ENCODE results near the gene TP53TG5. TPM values are rescaled to one million over a fixed set of nuclear protein-coding genes. Genes with fewer than 3 reads are reported as not detected.

Gene TP53TG5
- total and polyA plus RNA-seq, 2 of the 8 experiments (the other 6 are each of a cell fraction or from before 2014, with no cell fraction given) = not detected

- TF ChIP-seq CHD7 (IDR thresholded peaks at IDR 0.05; ENCODE audit: insufficient replicate concordance, low read length) (no peak), CBX8 (IDR thresholded peaks at IDR 0.05; ENCODE audit: borderline replicate concordance, low read depth, low read length) (no peak)
These were observed 20.9 kb upstream of the TP53TG5 start (continued) for GRCh38 chr20:45399018-45399417.

All from H1 (cell line).